Spleen (tissue), 11 donors: ENCODE results near the gene TTC9C. TPM values are rescaled to one million over a fixed set of nuclear protein-coding genes. Genes with fewer than 3 reads are reported as not detected.

Experiments used
- DNase-seq: peaks from one replicate; pipeline ENCODE4 v3.0.0-alpha.2; 2020
- H3K27ac ChIP-seq, 8 donors: fragments of 200-600 bp; sonication (generic) in 7 of 8; 1 replicate in 4 of 8; 2 replicates in 4 of 8; pipeline versions ENCODE4 v1.5.0 to v1.8.0; 2016 to 2021; ENCODE audit warnings: inconsistent platforms in 4 of 8, mild to moderate bottlenecking in 4 of 8, moderate library complexity in 1 of 8
- H3K27me3 ChIP-seq, 7 donors: fragments of 200-600 bp; sonication (generic) in 6 of 7; replicated peaks in 1 of 7; 1 replicate in 4 of 7; 2 replicates in 3 of 7; pipeline versions ENCODE4 v1.5.0 to v1.8.0; 2016 to 2021; ENCODE audit warnings: inconsistent platforms in 3 of 7, mild to moderate bottlenecking in 1 of 7
- H3K36me3 ChIP-seq, 6 donors: fragments of 200-600 bp; sonication (generic) in 5 of 6; 1 replicate in 4 of 6; 2 replicates in 2 of 6; pipeline versions ENCODE4 v1.5.0 to v1.8.0; 2016 to 2021; ENCODE audit warnings: inconsistent platforms in 2 of 6
- H3K4me1 ChIP-seq, 6 donors: fragments of 200-600 bp; sonication (generic) in 5 of 6; 1 replicate in 3 of 6; 2 replicates in 3 of 6; pipeline versions ENCODE4 v1.5.0 to v1.8.0; 2016 to 2021; ENCODE audit warnings: inconsistent platforms in 3 of 6
- H3K4me3 ChIP-seq, 8 donors: fragments of 200-600 bp; sonication (generic) in 7 of 8; 1 replicate in 4 of 8; 2 replicates in 4 of 8; pipeline versions ENCODE4 v1.5.0 to v1.8.0; 2016 to 2021; ENCODE audit warnings: inconsistent platforms in 4 of 8, mild to moderate bottlenecking in 4 of 8, moderate library complexity in 2 of 8
- H3K9me3 ChIP-seq, 8 donors: fragments of 200-600 bp; sonication (generic) in 7 of 8; 1 replicate in 4 of 8; 2 replicates in 4 of 8; pipeline versions ENCODE4 v1.5.0 to v1.8.0; 2016 to 2021; ENCODE audit warnings: inconsistent platforms in 4 of 8
- CTCF ChIP-seq, 11 experiments: fragments of 200-600 bp in 7 of 11; fragments of 450-650 bp in 4 of 11; sonication (generic) in 4 of 11; IDR thresholded peaks in 8 of 11; conservative IDR thresholded peaks in 3 of 11; 1 replicate in 7 of 11; 2 replicates in 4 of 11; pipeline versions ENCODE4 v1.4.0 to v1.8.0; 2016 to 2021; ENCODE audit warnings: antibody characterized with exemption in 11 of 11, inconsistent platforms in 4 of 11, mild to moderate bottlenecking in 1 of 11
- POLR2A ChIP-seq, 3 donors: fragments of 450-650 bp; IDR thresholded peaks; one replicate each; pipeline ENCODE4 v1.5.1; 2017; ENCODE audit warnings: antibody characterized with exemption in 3 of 3, mild to moderate bottlenecking in 1 of 3
- POLR2AphosphoS5 ChIP-seq, 3 donors: sonication (generic); formaldehyde crosslinking; IDR thresholded peaks; one replicate each; pipeline ENCODE4 v1.5.1; 2017; ENCODE audit warnings: antibody characterized with exemption in 3 of 3
- WGBS, 5 donors: extraction: QIAGEN DNeasy Blood & Tissue Kit in 3 of 5; methylation state at CpG; one replicate each; pipeline versions ENCODE4 v1.1.5 to v1.1.7; 2013 to 2018; 5-methylcytosine and 5-hydroxymethylcytosine counted together
- intact Hi-C: fragments of 100-400 bp; cut with DNase I; formaldehyde crosslinking; loops from one replicate; pipeline ENCODE4 v1.15.0; 2023; ENCODE audit warnings: low total_unique reads
- polyA plus RNA-seq, 3 donors: library from polyadenylated mRNA; stranded (reverse); fragments of 200-250 nt; gene quantifications; one replicate each; pipeline ENCODE4 v1.2.1, GENCODE V29; 2013
- total RNA-seq, 7 donors: library from RNA; depleted of rRNA in 3 of 7; stranded (reverse); fragments of >200 nt in 3 of 7; fragmentation: NEBNext Ultra II Directional in 4 of 7; extraction: Animal tissue kit (Norgen Biotek cat#: 25700) in 4 of 7; gene quantifications; one replicate each; pipeline versions ENCODE4 v1.1.0 to v1.2.1, GENCODE V29; 2016 to 2021
- donor health status: healthy with polysubstance abuse.
- donor health status: DM: no; HTN: no; CAD: no; lungs with moderate emphysema.
- donor health status: DM: no; HTN: no; CAD: no.
- donor health status: Bipolar disorder and iron deficiency.
- donor health status: healthy.
- donor health status: DM: no; HTN: no; CAD: no.
- donor health status: DM: yes; HTN: yes; CAD: no.

TTC9C gene
- total and polyA plus RNA-seq, 10 donors = 25.4 to 47.1 (median 30.9) TPM

GRCh38 chr11:62719302-62719978, 8.8 kb upstream of the TTC9C start:
- TF ChIP-seq CTCF (IDR thresholded peaks at IDR 0.05 in 8 of 11, conservative IDR thresholded peaks at IDR 0.05 in 3 of 11) (no peak), POLR2AphosphoS5 (IDR thresholded peaks at IDR 0.05) (no peak), POLR2A (IDR thresholded peaks at IDR 0.05) (no peak)
- Histone ChIP-seq H3K27me3 (no peaks in the 10 kb centered on the region), H3K4me3 (no peak overlapping the region), H3K4me1 (peaks cover 7 to 90% (median 34%) of the 10 kb centered on the region in 6 donors), H3K36me3 (peaks cover 23 to 100% (median 95%) of the 10 kb centered on the region in 6 donors), H3K9me3 (no peaks in the 10 kb centered on the region), H3K27ac (no peak overlapping the region)
- 73 to 80% (median 75%) methylated on average over 2 of the region's 2 CpGs for WGBS, 5 donors
- intact Hi-C loops = no loop called here
- DNase-seq = no peak

GRCh38 chr11:62721994-62722393, 6.3 kb upstream of the TTC9C start:
- Histone ChIP-seq H3K36me3 (peaks cover 23 to 75% (median 71%) of the 10 kb centered on the region in 6 donors), H3K27me3 (no peaks in the 10 kb centered on the region), H3K4me1 (peaks cover 14 to 89% (median 45%) of the 10 kb centered on the region in 6 donors), H3K27ac (no peak overlapping the region), H3K4me3 (no peak overlapping the region), H3K9me3 (no peaks in the 10 kb centered on the region)
- DNase-seq = no peak
- intact Hi-C loops = no loop called here
- TF ChIP-seq POLR2AphosphoS5 (IDR thresholded peaks at IDR 0.05) (no peak), POLR2A (IDR thresholded peaks at IDR 0.05) (no peak), CTCF (IDR thresholded peaks at IDR 0.05 in 8 of 11, conservative IDR thresholded peaks at IDR 0.05 in 3 of 11) (no peak)
- WGBS, 5 donors = 78 to 93% (median 86%) methylated on average over 7 of the region's 7 CpGs

- no peaks in the 10 kb centered on the region for H3K27me3 ChIP-seq
- H3K9me3 ChIP-seq = no peaks in the 10 kb centered on the region
- 58 to 72% (median 65%) methylated on average over 8 of the region's 8 CpGs for WGBS, 5 donors
- intact Hi-C loops = no loop called here
- peaks cover 14 to 73% (median 44%) of the 10 kb centered on the region in 6 donors for H3K4me1 ChIP-seq
- peak overlapping the region in 4 of 8 donors; percentile 79 to 99 (median 96) for H3K4me3 ChIP-seq
- peak overlapping the region in 1 of 8 donors; percentile 98 for H3K27ac ChIP-seq
- no peak for TF ChIP-seq POLR2AphosphoS5 (IDR thresholded peaks at IDR 0.05)
- no peak for TF ChIP-seq POLR2A (IDR thresholded peaks at IDR 0.05)
- TF ChIP-seq CTCF (IDR thresholded peaks at IDR 0.05 in 8 of 11, conservative IDR thresholded peaks at IDR 0.05 in 3 of 11) = no peak
- no peak for DNase-seq
- H3K36me3 ChIP-seq = peaks cover 23 to 53% (median 49%) of the 10 kb centered on the region in 6 donors
These were observed 4.1 kb upstream of the TTC9C start for GRCh38 chr11:62724171-62724570.

GRCh38 chr11:62725646-62726045, 2.6 kb upstream of the TTC9C start:
- H3K4me1 ChIP-seq = peaks cover 26 to 80% (median 57%) of the 10 kb centered on the region in 6 donors
- peaks cover 17 to 46% (median 34%) of the 10 kb centered on the region in 6 donors for H3K36me3 ChIP-seq
- no peaks in the 10 kb centered on the region for H3K27me3 ChIP-seq
- no peaks in the 10 kb centered on the region for H3K9me3 ChIP-seq
- TF ChIP-seq CTCF (IDR thresholded peaks at IDR 0.05 in 8 of 11, conservative IDR thresholded peaks at IDR 0.05 in 3 of 11) (no peak), POLR2AphosphoS5 (IDR thresholded peaks at IDR 0.05) (no peak), POLR2A (IDR thresholded peaks at IDR 0.05) (no peak)
- 0 to 4% (median 1%) methylated on average over 7 of the region's 7 CpGs for WGBS, 5 donors
- peak overlapping the region in 7 of 8 donors; percentile 78 to 98 (median 96) for H3K27ac ChIP-seq
- intact Hi-C loops = no loop called here
- H3K4me3 ChIP-seq = peak overlapping the region; percentile 73 to 99 (median 94)
- no peak for DNase-seq
